Measurements from ENCODE around the gene CSNK1G1.

Gene CSNK1G1

GRCh38 chr15:64369078-64369607 lies 13.2 kb upstream of the CSNK1G1 start:
- no peak overlapping the region for H3K9ac ChIP-seq
- TF ChIP-seq CTCF (IDR thresholded peaks at IDR 0.05), result no peak
- H3K4me1 ChIP-seq, result no peaks in the 10 kb centered on the region
- H3K4me2 ChIP-seq (ENCODE audit: low read length), result no peak overlapping the region
- no peaks in the 10 kb centered on the region for H3K79me2 ChIP-seq
- no peaks in the 10 kb centered on the region for H3K9me3 ChIP-seq (ENCODE audit: control insufficient read depth, low read length)
- no peaks in the 10 kb centered on the region for H3K36me3 ChIP-seq (ENCODE audit: control insufficient read depth, insufficient read depth, low read length)
- H2AFZ ChIP-seq, result no peak overlapping the region
- no peak overlapping the region for H3K4me3 ChIP-seq (ENCODE audit: low read depth, low read length)
- no peaks in the 10 kb centered on the region for H3K27me3 ChIP-seq (ENCODE audit: control insufficient read depth, insufficient read depth, low read length)
- no peak overlapping the region for H3K27ac ChIP-seq

GRCh38 chr15:64361259-64361658 lies 5.3 kb upstream of the CSNK1G1 start:
- TF ChIP-seq CTCF (IDR thresholded peaks at IDR 0.05), result no peak
- no peaks in the 10 kb centered on the region for H3K36me3 ChIP-seq (ENCODE audit: control insufficient read depth, insufficient read depth, low read length)

GRCh38 chr15:64356710-64357040 lies 702 bp upstream of the CSNK1G1 start:
- H3K36me3 ChIP-seq (ENCODE audit: control insufficient read depth, insufficient read depth, low read length), result no peaks in the 10 kb centered on the region
- TF ChIP-seq CTCF (IDR thresholded peaks at IDR 0.05), result no peak

More at GRCh38 chr15:64361259-64361658, 5.3 kb upstream of the CSNK1G1 start:
- no peak overlapping the region for H3K4me2 ChIP-seq (ENCODE audit: low read length)
- no peaks in the 10 kb centered on the region for H3K27me3 ChIP-seq (ENCODE audit: control insufficient read depth, insufficient read depth, low read length)
- no peak overlapping the region for H3K9ac ChIP-seq
- H3K4me1 ChIP-seq, result no peaks in the 10 kb centered on the region
- H3K9me3 ChIP-seq (ENCODE audit: control insufficient read depth, low read length), result no peaks in the 10 kb centered on the region
- no peak overlapping the region for H2AFZ ChIP-seq
- no peak overlapping the region for H3K4me3 ChIP-seq (ENCODE audit: low read depth, low read length)
- H3K27ac ChIP-seq, result no peak overlapping the region
- H3K79me2 ChIP-seq, result no peaks in the 10 kb centered on the region

GRCh38 chr15:64355348-64355943 lies 527 bp downstream of the CSNK1G1 start:
- no peaks in the 10 kb centered on the region for H3K36me3 ChIP-seq (ENCODE audit: control insufficient read depth, insufficient read depth, low read length)
- peak overlapping the region; percentile 75 for H3K4me3 ChIP-seq (ENCODE audit: low read depth, low read length)
- H3K9ac ChIP-seq, result no peak overlapping the region
- H3K27me3 ChIP-seq (ENCODE audit: control insufficient read depth, insufficient read depth, low read length), result no peaks in the 10 kb centered on the region
- peak overlapping the region; percentile 77 for H2AFZ ChIP-seq
- H3K4me1 ChIP-seq, result no peaks in the 10 kb centered on the region
- TF ChIP-seq CTCF (IDR thresholded peaks at IDR 0.05), result no peak
- H3K9me3 ChIP-seq (ENCODE audit: control insufficient read depth, low read length), result no peaks in the 10 kb centered on the region
- H3K4me2 ChIP-seq (ENCODE audit: low read length), result peak overlapping the region; percentile 86
- peaks cover 2% of the 10 kb centered on the region for H3K79me2 ChIP-seq
- peak overlapping the region; percentile 60 for H3K27ac ChIP-seq

More at GRCh38 chr15:64356710-64357040, 702 bp upstream of the CSNK1G1 start:
- Histone ChIP-seq H3K4me1 (no peaks in the 10 kb centered on the region), H3K4me2 (ENCODE audit: low read length) (peak overlapping the region; percentile 86), H3K9me3 (ENCODE audit: control insufficient read depth, low read length) (no peaks in the 10 kb centered on the region), H3K9ac (no peak overlapping the region), H3K79me2 (peaks cover 2% of the 10 kb centered on the region), H3K4me3 (ENCODE audit: low read depth, low read length) (peak overlapping the region; percentile 75), H3K27ac (peak overlapping the region; percentile 60), H2AFZ (peak overlapping the region; percentile 77), H3K27me3 (ENCODE audit: control insufficient read depth, insufficient read depth, low read length) (no peaks in the 10 kb centered on the region)
